Stimulated activated CD4-positive, alpha-beta T cell treated with anti-CD3 and anti-CD28 coated beads, Interleukin-2, amount 100 ng/mL, for 48 hours (primary cell): ENCODE data around the gene MIEN1.
"Not testable (repeated sequence)": the region's sequence is repeated elsewhere in the genome, so short reads cannot be mapped to it uniquely, and the experiment has no call there.

Source experiments
- DNase-seq, 2 donors: peaks; one replicate each; pipeline ENCODE4 v3.0.0-alpha.2; 2020

The MIEN1 gene

GRCh38 chr17:39714234-39714633 is 16.1 kb downstream of the MIEN1 start:
- no peak for DNase-seq

GRCh38 chr17:39711851-39712250 is 18.5 kb downstream of the MIEN1 start:
- no peak for DNase-seq

- not testable (repeated sequence) for DNase-seq
Measured at GRCh38 chr17:39711071-39711470, 19.3 kb downstream of the MIEN1 start.

- no peak for DNase-seq
Measured at GRCh38 chr17:39709998-39710964, 20.1 kb downstream of the MIEN1 start.

GRCh38 chr17:39709319-39709997 is 20.9 kb downstream of the MIEN1 start:
- DNase-seq, result no peak

GRCh38 chr17:39706921-39707337 is 23.4 kb downstream of the MIEN1 start:
- DNase-seq, result no peak

GRCh38 chr17:39706383-39706782 is 23.9 kb downstream of the MIEN1 start:
- no peak for DNase-seq

- DNase-seq, result no peak
Measured at GRCh38 chr17:39705786-39706348, 24.5 kb downstream of the MIEN1 start.

GRCh38 chr17:39704821-39705551 is 25.3 kb downstream of the MIEN1 start:
- no peak for DNase-seq

- no peak for DNase-seq
Measured at GRCh38 chr17:39703913-39704312, 26.4 kb downstream of the MIEN1 start.

- DNase-seq, result no peak
Measured at GRCh38 chr17:39702901-39703893, 27.1 kb downstream of the MIEN1 start.

- DNase-seq, result no peak
Measured at GRCh38 chr17:39701784-39702422, 28.4 kb downstream of the MIEN1 start.

- no peak for DNase-seq
Measured at GRCh38 chr17:39701012-39701783, 29.1 kb downstream of the MIEN1 start.

- DNase-seq, result no peak
Measured at GRCh38 chr17:39700148-39700987, 30.0 kb downstream of the MIEN1 start.

GRCh38 chr17:39699818-39700147 is 30.5 kb downstream of the MIEN1 start, which contains the start of gene ERBB2:
Gene ERBB2 (plus strand): TSS chr17:39700064. CDS start chr17:39700239, 175 bp downstream.
- no peak for DNase-seq

GRCh38 chr17:39699157-39699817 is 31.0 kb downstream of the MIEN1 start:
- DNase-seq, result not testable (repeated sequence)

- no peak for DNase-seq
Measured at GRCh38 chr17:39697961-39698360, 32.4 kb downstream of the MIEN1 start.

- no peak for DNase-seq
Measured at GRCh38 chr17:39696731-39697130, 33.6 kb downstream of the MIEN1 start.

- no peak for DNase-seq
Measured at GRCh38 chr17:39695089-39695474, 35.2 kb downstream of the MIEN1 start.
